Cortex of kidney (tissue), 1 donor: ENCODE measurements around the gene STK32B.
"Not testable (repeated sequence)": the region's sequence is repeated elsewhere in the genome, so short reads cannot be mapped to it uniquely, and the experiment has no call there.

ENCODE experiments used
- DNase-seq: peaks from one replicate; lab custom pipeline; 2025; lab: John Stamatoyannopoulos, UW

Gene STK32B

GRCh38 chr4:5162909-5163508, 111.7 kb downstream of the STK32B start:
- DNase-seq = no peak

GRCh38 chr4:5164221-5164912, 113.1 kb downstream of the STK32B start:
- DNase-seq = no peak

- DNase-seq = no peak
Observed at GRCh38 chr4:5165420-5166369, 114.4 kb downstream of the STK32B start.

GRCh38 chr4:5166377-5166776, 115.1 kb downstream of the STK32B start:
- DNase-seq = no peak

- no peak for DNase-seq
Observed at GRCh38 chr4:5168891-5169290, 117.6 kb downstream of the STK32B start.

- not testable (repeated sequence) for DNase-seq
Observed at GRCh38 chr4:5175836-5176235, 124.6 kb downstream of the STK32B start.

- no peak for DNase-seq
Observed at GRCh38 chr4:5184606-5185005, 133.3 kb downstream of the STK32B start.

- no peak for DNase-seq
Observed at GRCh38 chr4:5185551-5185950, 134.3 kb downstream of the STK32B start.

- DNase-seq = no peak
Observed at GRCh38 chr4:5186271-5187064, 135.2 kb downstream of the STK32B start.

GRCh38 chr4:5188130-5188529, 136.8 kb downstream of the STK32B start:
- no peak for DNase-seq

- no peak for DNase-seq
Observed at GRCh38 chr4:5191831-5192230, 140.6 kb downstream of the STK32B start.

- no peak for DNase-seq
Observed at GRCh38 chr4:5192271-5192670, 141.0 kb downstream of the STK32B start.

GRCh38 chr4:5192678-5193077, 141.4 kb downstream of the STK32B start:
- no peak for DNase-seq

- DNase-seq = no peak
Observed at GRCh38 chr4:5198656-5199541, 147.6 kb downstream of the STK32B start.

GRCh38 chr4:5199912-5200311, 148.6 kb downstream of the STK32B start:
- no peak for DNase-seq

GRCh38 chr4:5200513-5200912, 149.2 kb downstream of the STK32B start:
- DNase-seq = no peak

- no peak for DNase-seq
Observed at GRCh38 chr4:5203309-5203992, 152.2 kb downstream of the STK32B start.

- no peak for DNase-seq
Observed at GRCh38 chr4:5203993-5204310, 152.7 kb downstream of the STK32B start.

GRCh38 chr4:5204781-5205180, 153.5 kb downstream of the STK32B start:
- DNase-seq = no peak

GRCh38 chr4:5206016-5206790, 154.9 kb downstream of the STK32B start:
- DNase-seq = no peak
